ENCODE results near the gene ZMYND8. TPM values are rescaled to one million over a fixed set of nuclear protein-coding genes. Genes with fewer than 3 reads are reported as not detected.

Gene ZMYND8
- polyA plus RNA-seq, 1 donor, result 18.6 TPM

DNA sequence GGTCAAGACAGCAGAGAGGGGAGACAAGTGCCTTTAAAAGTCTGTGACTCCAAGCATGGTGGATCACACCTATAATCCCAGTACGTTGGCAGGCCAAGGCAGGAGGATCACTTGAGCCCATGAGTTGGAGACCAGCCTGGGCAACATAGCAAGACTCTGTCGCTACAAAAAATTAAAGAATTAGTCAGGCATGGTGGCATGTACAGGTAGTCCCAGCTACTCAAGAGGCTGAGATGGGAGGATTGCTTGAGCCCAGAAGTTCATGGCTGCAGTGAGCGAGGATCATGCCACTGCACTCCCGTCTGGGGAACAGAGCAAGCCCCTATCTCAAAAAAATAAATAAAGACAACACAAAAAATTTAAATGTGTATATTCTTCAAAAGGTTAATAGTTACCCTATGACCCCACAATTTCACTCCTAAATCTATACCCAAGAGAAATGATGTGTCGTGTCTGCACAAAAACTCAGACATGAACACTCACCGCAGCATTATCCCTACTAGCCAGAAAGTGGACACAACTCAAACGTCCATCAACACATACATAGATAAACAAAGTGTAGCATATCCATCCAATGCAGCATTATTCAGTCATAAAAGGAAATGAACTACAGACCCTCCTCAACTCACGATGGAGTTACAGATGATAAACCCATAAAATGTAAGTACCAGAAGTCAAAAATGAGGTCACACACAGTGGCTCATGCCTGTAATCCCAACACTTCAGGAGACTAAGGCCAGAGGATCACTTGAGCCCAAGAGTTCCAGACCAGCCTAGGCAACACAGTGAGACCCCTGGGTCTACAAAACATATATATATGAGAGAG lies 23.9 kb downstream of the ZMYND8 start:
- DNase-seq, result no peak

DNA sequence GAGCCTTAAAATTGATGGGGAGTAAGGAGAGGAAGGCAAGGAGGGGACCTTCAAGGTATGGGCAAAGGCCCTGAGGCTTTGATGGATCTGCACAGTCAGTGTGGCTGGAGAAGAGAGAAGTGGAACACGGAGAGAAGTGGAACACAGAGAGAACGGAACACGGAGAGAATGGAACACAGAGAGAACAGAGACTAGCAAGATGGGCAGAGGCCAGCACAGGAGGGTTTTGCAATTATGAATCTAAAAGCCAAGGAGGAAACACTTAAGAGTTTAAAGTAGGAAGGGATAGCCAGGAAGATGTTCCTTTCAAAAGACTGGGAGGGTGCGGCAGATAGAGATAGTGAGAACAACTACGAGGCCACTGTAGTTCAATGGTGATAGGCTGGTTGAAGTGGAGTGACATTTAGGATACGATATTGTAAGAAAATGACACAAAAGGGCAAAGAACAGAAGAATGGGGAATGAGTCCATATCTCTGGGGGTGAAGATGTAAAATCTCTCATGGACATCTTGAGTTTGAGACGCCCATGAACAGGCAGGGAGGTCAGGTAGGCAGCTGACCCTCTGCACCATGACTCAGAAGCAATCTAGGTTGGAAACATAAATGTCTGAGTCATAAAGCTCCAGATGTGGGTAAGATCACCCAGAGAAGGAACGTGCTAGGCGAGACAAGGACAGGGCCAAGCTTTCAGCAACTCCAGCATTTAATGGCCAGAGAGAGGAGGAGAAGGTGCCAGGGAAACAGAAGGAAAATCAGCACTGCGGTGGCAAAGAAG lies 25.4 kb downstream of the ZMYND8 start:
- no peak for DNase-seq

DNA sequence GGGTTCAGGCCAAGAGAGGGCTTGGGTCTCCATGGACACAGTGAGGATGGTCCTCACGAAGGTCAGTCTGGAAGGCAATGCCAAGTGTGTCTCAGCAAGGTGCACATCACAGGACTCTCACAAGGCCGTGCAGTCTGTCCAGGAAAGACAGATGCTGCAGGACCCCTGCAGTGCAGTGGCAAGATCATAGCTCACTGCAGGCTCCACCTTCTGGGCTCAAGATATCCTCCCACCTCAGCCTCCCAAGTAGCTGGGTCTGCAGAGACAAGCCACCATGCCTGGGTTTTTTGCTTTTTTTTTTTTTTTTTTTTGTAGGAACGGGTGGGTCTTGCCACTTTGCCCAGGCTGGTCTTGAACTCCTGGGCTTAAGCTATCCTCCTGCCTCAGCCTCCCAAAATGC lies 26.4 kb downstream of the ZMYND8 start:
- no peak for DNase-seq

DNA sequence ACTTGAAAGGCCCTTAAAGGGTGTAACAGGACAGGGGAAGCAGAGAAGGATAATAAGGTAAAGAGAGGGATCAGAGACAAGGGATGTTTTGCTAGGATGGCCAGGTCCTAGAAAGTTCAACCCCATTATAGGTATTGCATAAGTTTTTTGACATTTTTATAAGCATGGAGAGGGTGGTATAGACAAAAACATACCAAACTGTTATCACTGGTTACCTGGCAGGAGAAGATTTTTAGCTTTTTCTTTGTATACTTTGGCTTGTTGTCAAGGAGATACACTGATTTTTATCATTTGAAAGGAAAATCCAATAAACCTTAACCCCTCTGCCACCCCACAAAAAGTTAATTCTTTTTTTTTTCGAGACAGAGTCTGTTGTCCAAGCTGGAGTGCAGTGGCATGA lies 28.4 kb downstream of the ZMYND8 start:
- DNase-seq, result no peak

DNA sequence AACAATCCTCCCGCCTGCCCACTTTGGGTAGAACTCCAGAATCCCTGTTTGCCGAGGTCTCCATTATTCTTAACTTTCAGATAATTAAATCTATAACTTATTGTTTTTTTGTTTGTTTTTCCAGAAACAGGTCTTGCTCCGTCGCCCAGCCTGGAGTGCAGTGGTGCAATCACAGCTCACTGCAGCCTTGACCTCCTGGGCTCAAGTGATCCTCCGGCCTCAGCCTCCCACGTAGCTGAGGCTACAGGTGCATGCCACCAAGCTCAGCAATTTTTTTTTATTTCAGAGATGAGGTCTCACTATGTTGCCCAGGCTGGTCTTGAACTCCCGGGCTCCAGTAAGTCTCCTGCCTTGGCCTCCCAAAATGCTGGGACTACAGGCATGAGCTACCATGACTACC lies 28.8 kb downstream of the ZMYND8 start:
- DNase-seq, result no peak

DNA sequence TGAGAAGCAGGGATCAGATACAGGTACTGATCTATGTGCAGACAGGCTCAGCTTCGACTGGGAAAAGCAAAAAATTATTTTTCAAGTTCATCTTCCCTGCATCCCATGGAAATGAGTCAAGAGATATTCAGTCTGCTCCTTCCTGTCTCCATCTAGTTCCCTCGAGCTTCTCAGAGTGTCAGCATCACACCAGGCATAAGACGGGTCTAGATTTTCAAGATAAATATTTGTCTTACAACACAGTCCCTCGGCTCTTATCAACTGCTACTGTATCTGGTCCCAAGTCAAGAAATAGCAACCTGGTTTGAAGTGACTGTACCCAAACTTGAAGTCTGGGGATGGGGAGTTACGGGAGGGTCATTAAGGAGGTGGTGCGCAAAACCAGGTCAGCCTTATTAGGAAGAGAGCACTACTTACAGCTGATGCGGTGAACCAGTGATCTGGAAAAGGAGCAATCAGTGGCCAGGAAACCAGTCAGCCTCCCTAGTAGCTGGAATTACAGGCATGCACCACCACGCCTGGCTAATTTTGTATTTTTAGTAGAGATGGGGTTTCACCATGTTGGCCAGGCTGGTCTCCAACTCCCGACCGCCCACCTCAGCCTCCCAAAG lies 29.7 kb downstream of the ZMYND8 start:
- no peak for DNase-seq

DNA sequence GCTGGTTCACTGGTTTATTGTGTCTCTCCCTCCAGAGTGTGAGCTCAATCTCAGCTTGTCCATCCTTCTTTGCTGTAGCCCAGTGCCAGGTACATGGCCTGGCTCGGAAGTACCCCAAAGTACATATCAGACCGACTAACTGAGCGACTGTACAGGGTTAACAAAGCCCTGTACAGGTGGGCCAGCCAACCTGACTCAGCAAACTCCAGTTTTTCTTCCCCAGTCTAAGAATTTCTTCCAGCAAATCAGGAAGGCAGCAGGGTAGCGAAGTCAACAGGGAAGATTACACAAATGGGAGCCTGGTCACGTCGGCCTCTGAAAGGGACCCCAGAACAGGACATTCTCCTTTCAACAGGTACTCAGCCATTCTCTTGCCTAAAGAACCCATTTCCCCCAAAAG lies 31.3 kb downstream of the ZMYND8 start:
- no peak for DNase-seq

DNA sequence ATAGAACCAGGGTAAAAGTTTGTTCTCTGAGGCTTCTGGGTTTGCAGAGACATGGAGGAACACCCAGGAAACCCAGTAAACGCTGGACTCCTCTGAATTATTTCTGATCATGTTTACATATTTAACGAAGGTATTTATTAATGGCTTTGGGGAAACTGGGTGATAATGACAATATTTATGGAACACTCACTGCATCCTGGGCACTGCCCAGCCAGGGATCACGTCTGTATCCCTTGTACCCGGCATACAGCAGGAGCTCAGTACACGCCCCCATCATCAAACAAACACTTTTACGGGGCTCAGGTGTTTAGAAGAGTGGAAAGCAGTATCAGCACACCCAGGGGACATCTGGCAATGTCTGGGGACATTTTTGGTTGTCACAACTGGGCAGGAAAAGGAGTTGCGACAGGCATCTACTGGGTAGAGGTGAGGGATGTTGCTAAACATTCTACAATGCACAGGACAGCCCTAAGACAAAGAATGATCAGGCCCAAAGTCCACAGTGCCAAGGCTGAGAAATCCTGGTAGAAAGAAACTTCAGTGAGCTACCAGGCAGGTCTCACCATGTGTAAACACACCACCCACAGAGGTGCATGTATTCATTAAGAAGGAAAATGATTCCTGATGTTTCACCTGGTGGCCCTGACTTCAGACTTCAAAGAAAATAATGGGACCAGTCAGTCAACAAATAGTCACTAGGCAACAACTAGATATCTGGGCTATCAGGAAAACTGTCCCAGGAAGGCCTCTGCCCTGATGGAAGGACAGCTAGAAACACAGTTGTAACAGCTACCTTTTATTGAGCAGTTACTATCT lies 35.3 kb downstream of the ZMYND8 start:
- DNase-seq, result no peak

DNA sequence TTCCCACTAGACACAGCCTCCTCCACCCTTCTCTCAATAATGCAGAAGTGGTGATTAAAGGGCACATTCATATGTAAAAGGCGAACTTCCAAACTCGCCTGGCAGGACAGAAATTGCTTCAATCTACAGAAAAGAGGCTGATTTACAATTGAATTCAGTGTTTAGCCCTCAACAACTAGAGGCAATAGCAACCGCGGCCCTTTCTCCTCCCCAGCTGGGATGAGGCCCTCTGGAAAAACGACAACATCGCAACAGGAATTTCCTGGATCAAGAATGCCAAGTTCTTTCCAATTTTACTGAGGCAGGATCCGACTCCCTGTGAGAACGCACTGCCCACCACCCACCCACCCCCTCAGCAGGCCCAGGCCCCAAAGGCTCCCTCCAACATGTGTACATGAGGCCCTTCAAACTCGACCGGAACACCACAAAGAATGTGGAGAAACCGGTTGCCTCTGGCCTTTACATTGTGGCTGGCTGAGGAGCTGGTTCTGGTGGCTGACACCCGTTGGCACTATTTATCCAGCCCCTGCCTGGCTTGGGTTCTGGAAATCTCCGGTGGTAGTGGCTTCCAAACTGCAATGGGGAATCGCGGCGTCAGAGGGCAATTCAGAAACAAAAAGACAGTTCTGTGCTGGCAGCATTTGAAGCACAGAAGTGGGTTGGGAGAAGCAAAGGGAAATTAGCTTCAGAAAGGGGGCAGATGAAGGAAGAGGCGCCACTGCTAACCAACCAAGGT lies 36.8 kb downstream of the ZMYND8 start:
- peak; percentile 88 for DNase-seq

DNA sequence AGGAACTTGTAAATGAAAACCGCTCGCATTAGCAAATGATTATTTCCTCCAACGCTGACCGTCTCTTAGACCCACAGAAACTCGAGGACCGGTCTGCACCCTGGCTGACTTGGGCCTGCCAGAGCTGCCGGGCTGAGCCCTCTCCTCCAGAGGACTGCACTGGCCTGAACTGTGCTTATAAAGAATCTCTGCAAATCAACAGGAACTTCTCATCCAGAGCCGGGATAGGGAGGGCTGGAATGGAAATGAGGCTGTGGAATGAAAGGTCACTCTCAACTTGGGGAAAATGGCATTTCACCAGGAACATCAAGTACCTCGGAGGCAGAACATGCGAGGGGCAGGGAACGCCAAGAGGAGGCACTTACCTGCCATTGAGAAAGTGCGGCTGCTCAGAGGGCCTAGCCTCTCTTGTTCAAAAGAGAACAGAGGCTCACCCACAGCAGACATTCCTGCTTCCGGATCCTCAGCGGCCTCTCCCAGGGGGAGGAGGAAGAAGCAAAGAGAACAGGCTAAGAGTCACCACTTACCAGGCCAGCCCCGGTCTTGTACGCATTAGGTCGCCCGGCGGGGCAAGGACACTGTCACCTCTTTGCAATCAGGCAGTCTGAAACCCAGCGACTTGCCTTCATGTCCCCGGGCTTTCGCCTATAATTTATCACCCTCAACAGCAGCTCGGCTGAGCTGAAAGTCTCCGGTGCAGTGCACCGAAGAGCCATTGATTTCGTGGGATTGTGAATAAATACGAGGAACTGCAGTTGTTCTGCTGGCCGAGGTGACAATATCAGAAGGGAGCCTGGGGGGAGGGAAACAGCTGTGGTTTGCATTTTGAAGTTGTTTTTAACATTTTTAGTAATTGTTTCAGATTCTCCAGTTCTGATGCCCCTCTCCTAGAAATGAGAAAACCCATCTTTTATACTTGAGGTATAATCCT lies 37.6 kb downstream of the ZMYND8 start:
- DNase-seq, result peak; percentile 67

DNA sequence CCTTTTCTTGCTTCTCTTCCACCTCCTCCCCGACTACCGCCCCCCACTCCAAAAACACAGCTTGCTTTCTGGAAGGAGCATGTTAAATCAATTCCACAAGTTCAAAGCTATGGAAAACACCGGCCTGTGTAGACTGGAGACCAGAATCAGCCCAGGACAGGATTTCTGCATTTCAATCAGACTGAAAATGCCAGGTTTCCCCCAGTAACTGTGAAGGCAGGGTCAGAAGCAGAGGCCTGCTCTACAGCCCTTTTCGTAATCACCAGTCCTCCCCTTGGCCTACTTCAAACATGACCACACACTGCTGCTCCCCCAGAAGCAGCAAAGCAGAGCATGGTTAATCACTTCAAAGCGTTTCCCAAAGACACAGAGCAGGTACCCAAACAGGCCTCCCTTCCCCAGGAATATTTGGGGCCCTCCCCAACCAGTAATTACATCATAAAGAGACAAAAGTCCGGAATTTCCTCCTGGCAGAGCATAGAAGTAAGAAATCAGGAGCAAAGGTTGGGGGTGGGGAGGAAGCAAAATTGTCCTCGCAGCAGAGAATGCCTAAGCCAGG lies 38.4 kb downstream of the ZMYND8 start:
- DNase-seq, result no peak

DNA sequence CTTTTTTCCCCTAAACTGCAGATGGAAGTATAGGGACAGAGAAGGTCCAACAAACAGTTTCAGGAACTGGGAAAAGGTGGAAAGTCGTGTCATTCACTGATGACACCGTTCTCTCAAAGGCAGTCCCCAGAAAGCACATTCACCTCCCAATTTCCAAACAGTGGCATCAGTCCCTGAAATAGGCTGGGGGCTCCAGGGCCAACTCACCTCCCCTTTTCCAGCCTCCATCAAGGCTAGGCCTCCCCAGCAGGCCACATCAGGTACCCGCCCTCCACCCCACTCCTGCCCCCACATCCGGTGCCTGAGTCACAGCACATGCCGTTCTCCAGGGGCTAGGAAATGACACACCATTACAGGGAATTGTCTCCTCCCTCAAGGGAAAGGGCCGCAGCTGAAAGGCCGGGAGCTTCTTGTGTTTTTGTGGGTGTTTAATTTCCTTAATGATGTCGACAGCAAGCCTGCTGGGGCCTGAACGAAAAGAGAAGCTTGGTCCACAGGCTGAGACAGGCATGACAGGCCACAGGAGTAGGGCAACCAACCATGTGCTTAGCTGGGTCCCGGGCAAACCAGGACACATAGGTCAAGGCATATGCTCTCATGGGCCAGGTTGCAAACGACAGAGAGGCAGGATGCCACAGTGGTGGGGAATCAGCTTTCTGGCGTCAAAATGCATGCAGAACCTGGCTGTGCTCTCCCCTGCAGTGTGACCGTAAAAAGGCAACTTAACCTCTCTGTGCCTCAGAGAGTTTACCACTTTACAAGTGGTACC lies 39.2 kb downstream of the ZMYND8 start:
- DNase-seq, result no peak

DNA sequence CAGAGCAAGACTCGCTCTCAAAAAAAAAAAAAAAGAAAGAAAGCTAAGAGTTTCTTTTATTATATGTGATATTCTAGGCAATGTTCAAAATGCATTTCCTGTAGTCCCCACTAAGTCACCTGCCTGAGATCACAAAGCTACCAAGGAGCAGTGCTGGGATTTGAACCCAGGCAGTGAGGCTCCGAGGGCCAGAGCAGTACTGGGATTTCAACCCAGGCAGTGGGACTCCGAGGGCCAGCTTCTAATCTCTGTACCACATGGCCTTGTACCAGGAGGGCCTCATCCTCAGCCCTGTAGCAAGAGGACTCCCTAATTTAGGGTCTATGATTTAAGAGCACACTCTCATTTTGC lies 39.7 kb downstream of the ZMYND8 start:
- DNase-seq, result no peak

DNA sequence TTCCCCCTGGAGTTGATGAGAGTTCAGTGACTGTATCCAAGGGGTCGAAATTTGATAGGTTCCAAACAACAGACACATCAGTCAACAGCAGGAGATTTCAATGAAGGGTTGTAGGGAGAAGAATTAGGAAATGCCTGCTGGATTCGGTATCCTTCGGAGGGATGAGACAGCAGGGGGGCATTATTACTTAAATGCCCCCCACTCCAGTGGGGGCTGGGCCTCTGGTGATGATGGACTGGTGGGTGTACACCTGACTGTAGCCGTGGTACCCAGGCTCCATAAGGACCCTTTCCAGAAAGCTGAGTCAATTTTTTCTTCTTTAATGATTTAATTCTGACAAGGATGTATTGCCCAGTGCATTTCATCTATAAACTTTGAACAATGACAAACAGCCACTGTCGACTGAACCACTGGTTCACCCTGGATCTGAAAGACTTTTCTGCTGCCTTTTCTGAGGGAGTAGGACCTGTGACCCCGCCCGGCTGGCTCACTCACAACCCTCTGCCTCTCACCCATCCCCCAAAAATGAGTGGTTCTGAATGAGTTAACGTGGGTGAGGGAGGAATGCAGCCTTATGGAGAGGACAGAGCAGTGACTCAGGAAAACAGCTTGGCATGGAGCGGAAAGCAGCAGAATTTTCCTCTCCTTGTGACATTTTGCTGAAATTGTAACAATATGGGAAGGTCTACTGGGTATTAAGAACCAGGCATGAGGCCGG lies 41.0 kb downstream of the ZMYND8 start:
- no peak for DNase-seq

DNA sequence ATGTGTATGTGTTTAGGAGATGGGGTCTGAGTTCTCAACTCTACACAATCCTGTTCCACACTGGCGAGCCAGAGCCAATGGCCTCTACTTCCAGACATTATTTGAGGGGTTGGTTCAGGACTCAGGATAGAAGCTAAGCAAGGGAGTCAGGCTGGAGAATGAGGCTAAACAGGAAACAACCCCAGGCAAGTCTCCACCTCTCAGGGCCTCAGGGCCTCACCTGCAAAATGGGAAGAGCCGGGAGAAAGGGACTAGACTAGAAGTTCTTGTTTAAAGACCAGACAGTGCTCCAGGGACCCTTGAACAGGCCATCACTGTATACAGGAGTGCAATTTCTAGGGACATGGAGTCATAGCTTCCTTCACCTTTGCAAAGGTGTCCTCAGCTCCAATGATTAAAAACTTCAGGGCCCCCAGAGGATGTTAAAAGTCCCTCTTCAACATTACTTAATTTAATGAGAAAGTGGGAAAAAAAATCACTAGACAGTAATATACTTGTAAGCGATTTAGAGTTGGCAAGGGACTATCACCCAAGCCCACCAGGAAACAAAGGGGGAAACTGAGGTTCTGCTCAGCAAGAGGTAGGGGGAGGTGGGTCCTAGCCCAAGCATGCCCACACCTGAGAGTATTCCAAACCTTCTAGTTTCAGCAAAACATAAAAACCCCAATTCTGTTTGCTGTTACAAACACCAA lies 41.7 kb downstream of the ZMYND8 start:
- no peak for DNase-seq

DNA sequence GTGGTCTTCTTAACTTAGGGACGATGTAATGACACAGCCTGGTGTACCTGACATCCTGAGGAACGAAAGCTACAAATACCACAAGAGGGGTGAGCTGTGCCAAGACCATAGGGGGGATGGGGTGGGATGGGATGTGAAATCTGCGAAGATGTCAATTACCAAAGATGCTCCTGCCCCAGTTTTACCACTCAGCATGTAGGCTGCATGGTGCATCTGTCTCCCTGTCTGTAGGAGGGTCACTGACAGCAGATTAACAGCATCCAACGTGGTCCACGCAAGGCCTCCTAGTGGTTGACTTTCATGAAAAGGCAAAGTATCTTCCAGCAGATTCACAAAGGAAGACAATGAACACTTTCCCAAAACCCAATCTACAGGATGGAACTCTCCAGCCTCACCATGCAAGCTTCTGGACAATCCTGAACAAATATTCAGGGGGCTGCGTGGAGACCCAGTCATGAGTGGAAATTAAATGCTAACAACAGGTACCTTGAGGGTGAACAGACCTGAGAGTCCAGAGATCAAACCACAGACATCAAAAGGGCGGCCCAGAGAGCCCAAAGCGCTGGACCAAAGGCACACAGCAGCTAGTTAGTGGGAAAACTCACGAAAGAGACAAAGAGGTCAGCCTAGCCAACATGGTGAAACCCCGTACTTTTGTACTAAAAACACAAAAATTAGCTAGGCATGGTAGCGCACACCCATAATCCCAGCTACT lies 44.4 kb downstream of the ZMYND8 start:
- DNase-seq, result no peak

DNA sequence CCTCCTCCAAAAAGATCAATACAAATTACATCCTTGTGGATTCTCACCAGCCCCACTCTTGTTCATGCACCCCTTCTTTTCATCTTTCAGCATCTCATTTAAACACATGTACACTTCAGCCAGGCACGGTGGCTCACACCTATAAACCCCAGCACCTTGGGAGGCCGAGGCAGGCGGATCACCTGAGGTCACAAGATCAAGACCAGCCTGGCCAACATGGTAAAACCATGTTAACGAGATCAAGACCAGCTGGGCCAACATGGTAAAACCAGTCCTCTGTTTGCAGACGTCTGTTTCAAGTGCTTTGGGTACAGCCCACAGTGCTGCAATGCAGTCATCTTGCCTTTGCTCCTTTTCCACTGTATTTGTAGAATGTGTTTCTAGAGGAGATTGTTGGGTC lies 45.3 kb downstream of the ZMYND8 start:
- no peak for DNase-seq

DNA sequence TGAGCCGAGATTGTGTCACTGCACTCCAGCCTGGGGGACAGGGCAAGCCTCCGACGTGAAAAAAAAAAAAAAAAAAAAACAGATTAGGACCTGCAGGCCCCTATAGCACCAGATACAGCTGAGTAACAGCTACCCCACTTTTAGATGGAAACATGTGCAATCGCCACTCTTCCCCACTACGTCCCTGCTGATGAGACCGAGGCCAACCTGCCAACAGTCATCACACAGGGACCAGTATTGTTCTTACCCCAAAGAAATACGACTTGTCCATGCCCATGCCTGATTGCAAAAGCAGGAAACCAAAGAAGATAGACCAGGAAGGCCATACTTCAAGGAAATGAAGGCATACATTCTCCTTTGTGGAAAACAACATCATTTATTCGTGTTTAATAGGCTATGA lies 45.8 kb downstream of the ZMYND8 start:
- DNase-seq, result no peak
